ELF-1 (cell line): ENCODE measurements around the gene CFAP251.
"Not testable (repeated sequence)": the region's sequence is repeated elsewhere in the genome, so short reads cannot be mapped to it uniquely, and the experiment has no call there.

Experiments used
- DNase-seq: peaks from one replicate; pipeline ENCODE4 v3.0.0-alpha.2; 2016; ENCODE audit warnings: low read depth, low spot score

CFAP251 gene

GRCh38 chr12:121974026-121974985 is 55.9 kb downstream of the CFAP251 start:
- DNase-seq, result no peak

- no peak for DNase-seq
Measured at GRCh38 chr12:121975021-121975420, 56.6 kb downstream of the CFAP251 start.

- no peak for DNase-seq
Measured at GRCh38 chr12:121976950-121977349, 58.6 kb downstream of the CFAP251 start.

GRCh38 chr12:121980191-121980891 is 61.9 kb downstream of the CFAP251 start:
- DNase-seq, result no peak

DNA sequence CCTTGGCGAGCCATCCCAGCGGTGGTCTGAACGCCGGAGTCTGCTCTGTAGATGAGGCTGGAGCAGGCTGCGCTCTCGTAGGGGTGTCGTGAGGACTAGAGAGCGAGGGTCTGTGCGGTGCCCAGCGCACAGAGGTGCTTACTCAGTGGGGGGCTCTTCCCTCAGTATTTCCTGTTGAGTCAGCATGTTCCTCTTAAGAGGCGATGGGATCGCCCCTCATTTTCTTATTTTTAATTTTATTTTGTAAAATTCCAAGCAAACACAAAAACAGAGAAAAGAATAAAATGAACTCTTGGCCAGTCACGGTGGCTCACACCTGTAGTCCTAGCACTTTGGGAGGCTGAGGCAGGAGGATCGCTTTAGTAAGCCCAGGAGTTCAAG is 62.5 kb downstream of the CFAP251 start:
- no peak for DNase-seq

DNA sequence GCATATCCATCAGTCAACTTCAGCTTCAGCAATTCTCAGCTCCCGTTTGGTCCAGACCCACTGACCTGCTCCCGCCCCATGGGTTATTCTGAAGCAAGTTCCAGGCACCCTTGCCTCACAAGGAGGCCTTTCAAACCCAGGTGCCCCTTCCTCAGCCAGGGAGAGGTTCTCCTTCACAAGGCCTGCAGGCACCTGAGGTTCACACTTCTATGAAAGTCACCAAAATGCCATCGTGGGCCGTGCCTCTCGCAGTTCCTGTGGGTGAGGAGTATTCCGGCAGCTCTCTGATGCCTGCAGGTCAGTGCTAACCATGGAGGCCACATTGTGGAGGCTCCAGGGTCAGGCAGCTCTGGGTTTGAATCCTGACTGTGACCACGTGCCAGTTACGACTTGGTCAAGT is 63.1 kb downstream of the CFAP251 start:
- no peak for DNase-seq

GRCh38 chr12:121982950-121983349 is 64.6 kb downstream of the CFAP251 start:
- no peak for DNase-seq

DNA sequence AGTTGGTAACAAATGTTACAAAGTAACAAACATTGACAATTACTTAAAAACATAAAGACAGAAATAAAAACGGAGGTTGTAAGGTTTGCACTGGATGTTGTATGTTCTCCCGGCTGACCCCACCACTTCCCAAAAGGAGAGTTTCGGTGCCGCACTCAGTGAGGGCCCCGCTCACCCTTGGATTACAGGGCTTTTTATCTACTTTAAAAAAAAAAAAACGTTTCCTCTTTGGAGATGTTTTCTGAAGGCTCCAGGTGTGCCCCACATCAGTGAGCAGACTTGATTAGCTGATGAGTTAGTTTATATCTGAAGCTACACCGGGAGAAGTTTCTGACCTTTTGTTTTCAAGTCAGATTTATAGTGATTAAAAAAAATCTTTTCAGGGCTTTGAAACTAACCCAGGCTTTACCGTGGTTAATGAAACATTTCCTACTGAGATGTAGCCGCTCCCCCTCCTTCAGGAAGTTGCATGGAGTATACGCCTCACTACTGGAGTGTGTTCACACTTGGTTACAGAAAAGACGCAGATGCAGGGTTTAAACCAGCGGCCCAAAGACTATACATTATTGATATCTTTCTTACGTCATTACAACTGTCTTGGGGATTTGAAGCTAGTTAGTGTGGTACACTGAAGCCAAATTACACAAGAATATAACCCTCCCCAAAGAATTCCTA is 65.3 kb downstream of the CFAP251 start:
- no peak for DNase-seq

GRCh38 chr12:121986489-121987245 is 68.3 kb downstream of the CFAP251 start:
- DNase-seq, result no peak

DNA sequence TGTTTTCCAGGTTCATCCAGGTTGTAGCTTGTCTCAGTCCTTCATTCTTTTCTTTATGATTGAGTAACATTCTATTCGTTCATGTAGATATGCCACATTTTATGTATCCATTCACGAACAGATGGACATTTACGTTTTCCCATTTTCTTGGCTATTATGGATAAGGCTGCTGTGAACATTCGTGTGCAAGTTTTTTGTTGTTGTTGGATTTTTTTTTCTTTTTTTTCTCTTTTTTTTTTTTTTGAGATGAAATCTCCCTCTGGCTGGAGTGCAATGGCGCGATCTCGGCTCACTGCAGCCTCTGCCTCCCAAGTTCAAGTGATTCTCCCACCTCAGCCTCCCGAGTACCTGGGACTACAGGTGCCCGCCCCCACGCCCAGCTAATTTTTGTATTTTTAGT is 70.1 kb downstream of the CFAP251 start:
- not testable (repeated sequence) for DNase-seq

DNA sequence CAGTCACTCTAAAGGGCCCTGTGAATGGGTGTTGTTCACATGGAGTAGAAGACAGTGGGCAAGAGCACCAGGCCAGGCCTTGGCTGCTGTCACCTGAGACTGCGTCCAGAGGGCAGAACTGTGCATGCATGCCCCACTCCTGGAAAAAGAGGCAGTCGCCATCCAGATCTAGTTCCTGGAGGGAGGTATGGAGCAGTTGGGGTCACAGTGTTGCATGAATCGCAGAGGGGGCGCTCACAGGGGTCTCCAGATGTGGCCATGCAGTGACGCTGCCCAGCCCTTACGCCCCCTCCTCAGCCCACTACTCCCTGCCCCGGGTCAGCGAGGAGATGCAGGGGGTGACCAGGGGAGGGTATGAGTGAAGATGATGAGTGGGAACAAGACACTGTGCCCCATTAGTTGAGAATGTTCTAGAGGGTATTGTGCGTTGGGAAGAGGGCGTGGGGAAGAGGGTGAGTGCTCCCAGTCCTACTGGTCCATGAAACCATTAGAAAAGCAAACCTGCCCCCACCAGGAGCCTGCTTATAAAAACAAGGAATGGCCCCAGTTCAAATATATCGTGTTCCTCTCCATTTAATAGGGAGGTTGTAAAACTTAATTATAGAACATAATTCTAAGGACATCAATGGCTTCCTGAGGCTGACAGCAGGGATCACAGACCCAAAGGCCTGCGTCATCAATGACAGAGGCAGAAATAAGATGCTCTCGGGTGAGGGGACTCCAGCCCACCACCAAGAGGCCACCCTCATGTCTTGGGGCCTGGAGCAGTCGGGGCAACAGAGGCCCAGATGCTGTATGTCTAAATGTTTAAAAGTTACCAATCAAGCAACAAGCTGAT is 71.1 kb downstream of the CFAP251 start:
- DNase-seq, result no peak

DNA sequence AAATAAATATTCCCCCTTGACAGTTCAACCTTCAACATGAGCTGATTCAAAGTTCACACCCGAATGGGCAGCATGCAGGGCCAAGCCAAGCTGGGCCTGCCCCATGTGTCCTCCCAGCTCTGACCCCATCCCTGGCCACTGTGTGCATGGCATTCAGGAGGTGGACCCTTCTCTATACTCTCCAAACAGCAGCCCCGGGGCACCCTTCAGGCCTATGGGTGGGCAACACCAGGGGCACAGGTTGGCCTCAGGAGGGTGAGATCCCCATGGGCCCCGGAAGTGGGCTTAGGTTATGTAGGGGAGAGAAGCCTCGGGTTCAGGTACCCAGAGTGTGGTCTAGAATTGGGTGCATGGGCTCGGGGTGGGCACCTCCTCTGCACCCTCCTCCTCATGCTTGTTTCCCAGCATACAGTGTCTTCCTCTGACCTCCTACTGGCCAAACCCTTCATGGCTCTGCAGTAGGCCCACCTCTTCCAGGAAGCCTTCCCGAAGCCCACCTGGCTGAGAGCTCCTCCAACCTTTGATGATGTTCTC is 71.8 kb downstream of the CFAP251 start:
- DNase-seq, result no peak

DNA sequence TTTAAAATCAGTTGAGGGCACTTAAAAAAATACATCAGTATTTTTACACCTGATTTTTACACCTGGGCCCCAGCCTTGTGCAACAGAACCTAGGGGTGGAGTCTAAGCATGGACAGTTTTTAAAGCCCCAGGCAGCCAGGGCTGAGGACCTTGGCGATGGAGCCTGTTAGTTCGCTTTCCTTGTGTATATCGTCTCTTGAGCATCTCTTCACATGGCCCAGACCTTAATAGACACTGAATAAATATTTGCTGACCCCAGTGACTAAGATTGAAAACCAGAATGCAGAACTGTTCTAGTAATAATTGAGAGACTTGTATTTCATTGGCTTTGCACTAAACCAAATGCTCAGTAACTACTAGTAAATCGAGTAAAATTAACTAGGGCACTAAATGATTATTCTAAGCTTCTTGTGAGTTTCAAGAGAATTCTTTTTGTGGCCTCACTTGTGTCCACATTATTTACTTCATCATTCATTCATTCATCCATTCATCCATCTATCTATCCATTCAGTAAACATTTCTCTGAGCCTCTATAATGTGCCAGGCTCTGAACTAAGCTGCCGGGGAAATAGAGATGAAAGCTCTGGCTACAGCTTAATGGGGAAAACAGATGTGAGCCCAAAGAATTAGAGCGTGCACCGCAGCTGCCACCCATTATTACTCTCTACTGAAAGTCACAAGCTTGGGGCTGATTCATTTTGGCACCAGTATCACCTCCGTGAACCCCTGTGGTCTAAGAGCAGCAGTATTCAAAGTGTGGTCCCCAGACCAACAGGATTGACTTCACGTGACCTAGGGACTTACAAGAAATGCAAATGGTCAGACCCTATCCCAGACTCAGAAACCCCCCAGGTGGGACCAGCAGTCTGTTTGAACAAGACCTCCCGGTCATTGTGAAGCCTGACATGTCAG is 72.6 kb downstream of the CFAP251 start:
- DNase-seq, result peak; percentile 24

GRCh38 chr12:121992059-121992879 is 73.9 kb downstream of the CFAP251 start:
- no peak for DNase-seq

DNA sequence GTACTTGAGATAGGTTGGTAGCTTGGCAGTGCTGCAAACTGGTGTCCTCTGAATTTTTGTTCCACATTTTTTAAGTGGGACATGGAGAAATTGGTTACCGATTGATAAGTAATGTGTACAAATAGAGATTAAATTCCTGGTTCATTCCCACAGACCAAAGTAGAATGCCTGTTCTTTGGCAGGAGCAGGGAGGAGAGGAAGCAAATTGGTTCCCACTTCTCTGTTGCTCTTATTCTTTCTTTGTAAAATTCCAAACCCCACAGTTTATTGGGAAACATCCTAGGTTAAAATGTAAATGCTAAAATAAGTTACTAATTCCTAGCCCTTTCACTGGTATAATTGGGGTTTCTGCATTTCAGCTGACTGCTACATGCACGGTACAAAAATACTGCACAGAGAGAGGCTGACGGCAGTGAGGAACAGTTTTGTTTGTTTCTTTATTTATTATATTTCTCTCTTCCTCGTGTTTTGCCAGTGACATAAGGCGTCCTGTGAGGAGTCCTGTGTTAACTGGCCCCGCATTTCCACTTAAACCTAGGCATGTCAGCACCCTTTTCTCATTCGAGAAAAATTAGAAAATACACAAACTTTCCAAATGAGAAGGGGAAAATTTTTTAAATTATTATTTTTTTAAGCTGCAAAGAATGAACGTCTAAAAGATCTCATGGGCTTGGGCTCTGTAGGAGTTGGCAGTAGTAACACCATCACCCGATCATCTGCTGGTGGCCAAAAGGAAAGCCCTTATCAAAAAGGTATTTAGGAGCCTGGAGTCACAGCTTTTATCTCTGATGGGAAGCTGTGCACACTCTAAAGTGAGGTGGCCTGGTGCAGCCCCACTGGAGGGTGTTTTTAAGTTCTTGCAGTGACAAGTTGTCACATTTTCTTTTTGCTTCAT is 77.9 kb downstream of the CFAP251 start:
- no peak for DNase-seq

DNA sequence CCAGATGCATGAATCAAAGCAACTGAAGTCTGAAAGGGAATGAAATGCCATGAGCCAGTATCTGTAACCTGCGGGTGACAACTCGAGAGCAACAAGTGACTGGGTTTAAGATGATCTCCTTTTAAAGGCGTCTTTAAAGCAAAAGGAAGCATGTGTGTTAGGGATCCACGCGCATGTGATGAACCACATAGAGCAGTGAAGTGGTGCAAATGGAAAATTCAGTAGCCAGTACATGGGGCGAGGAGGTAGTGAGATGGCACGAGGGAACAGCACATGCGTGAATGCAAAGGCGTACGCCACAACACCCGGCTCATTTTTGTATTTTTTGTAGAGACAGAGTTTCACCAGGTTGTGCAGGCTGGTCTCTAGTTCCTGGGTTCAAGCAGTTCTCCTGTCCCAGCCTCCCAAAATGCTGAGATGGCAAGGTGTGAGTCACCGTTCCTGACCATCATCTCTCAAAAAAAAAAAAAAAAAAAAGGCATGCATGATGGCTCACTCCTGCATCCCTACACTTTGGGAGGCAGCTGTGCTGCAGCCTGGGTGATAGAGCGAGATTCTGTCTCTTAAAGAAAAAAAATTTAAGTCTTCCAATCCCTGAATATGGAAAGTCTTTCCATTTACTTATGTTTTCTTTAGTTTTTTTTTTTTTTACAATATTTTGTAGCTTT is 78.7 kb downstream of the CFAP251 start:
- DNase-seq, result no peak
